HFFc6 (cell line): ENCODE data around the gene BARX2. TPM values are rescaled to one million over a fixed set of nuclear protein-coding genes. Genes with fewer than 3 reads are reported as not detected.
"Not testable (repeated sequence)": the region's sequence is repeated elsewhere in the genome, so short reads cannot be mapped to it uniquely, and the experiment has no call there.

Experiments
- DNase-seq: peaks from one replicate; pipeline ENCODE4 v3.0.0-alpha.2; 2018
- H3K27ac Mint-ChIP-seq: 2 replicates; pipeline ENCODE4 v1.8.0; 2020; ENCODE audit warnings: mild to moderate bottlenecking, mixed read lengths
- H3K27me3 Mint-ChIP-seq: 2 replicates; pipeline ENCODE4 v1.8.0; 2021; ENCODE audit warnings: mild to moderate bottlenecking, moderate library complexity, mixed read lengths; ENCODE audit not compliant: insufficient read depth
- H3K36me3 Mint-ChIP-seq: 2 replicates; pipeline ENCODE4 v1.8.0; 2021; ENCODE audit warnings: low read depth, mixed read lengths
- H3K4me1 Mint-ChIP-seq: 2 replicates; pipeline ENCODE4 v1.8.0; 2020; ENCODE audit warnings: low read depth, mixed read lengths
- H3K4me3 Mint-ChIP-seq: 2 replicates; pipeline ENCODE4 v1.8.0; 2020; ENCODE audit warnings: mild to moderate bottlenecking, moderate library complexity, mixed read lengths
- H3K9me3 Mint-ChIP-seq: 2 replicates; pipeline ENCODE4 v1.8.0; 2020; ENCODE audit warnings: mild to moderate bottlenecking, mixed read lengths
- CTCF ChIP-seq: fragments of 200-600 bp; sonication (generic); IDR thresholded peaks from 2 replicates; pipeline ENCODE4 v1.5.0; 2021; ENCODE audit warnings: antibody characterized with exemption, mild to moderate bottlenecking
- long read RNA-seq: library from polyadenylated mRNA; unstranded; transcript quantifications from one replicate; pipeline ENCODE4 v2.0.0, GENCODE V29; 2019
- total RNA-seq, 6 experiments: library from RNA; stranded (reverse); fragmentation: NEBNext Ultra II Directional; extraction: Animal tissue kit (Norgen Biotek cat#: 25700); gene quantifications; 2 replicates in 1 of 6; 3 replicates in 5 of 6; pipeline ENCODE4 v1.2.3, GENCODE V29; 2021

Gene BARX2, protein sequence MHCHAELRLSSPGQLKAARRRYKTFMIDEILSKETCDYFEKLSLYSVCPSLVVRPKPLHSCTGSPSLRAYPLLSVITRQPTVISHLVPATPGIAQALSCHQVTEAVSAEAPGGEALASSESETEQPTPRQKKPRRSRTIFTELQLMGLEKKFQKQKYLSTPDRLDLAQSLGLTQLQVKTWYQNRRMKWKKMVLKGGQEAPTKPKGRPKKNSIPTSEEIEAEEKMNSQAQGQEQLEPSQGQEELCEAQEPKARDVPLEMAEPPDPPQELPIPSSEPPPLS
- total RNA-seq, result not detected
- long read RNA-seq, result 0 reads

DNA sequence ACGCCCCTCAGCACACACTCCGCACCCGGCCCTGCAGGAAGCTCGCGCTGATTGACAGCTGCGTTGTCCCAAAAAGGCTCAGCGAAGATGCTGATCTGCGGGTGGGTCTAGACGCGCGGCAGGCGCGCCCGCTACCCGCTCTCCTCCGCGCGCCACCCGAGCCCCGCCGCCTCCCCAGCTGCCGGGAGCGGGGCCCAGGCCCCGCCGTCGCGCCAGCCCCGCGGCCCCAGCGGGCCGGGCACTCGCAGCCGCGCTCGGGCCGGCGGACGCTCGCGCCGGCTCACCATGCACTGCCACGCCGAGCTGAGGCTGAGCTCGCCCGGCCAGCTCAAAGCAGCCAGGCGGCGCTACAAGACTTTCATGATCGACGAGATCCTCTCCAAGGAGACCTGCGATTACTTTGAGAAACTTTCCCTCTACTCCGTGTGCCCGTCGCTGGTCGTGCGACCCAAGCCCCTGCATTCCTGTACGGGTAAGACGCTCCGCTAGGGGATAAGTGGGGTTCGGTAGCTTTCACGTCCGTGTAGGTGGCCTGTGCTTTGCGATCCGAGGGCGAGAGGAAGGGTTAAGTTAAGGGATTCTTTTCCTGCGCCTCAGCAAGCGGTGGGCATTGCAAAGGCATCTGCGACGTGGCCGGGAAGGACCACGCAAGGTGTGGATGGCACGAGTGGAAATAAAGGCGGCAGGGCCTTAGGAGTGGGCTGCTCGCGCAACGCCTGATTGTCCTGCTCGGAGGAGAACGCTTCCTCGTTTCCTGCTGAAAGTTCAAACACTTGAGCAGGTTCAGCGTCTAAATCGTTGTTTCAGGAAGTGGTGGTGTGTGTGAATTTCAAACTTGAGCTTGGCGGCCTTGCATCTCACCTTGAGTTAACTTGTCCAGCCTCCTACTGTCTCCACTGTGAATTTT is at the start of gene BARX2:
BARX2 (plus strand) TSS at position 98 of the 907 bp plus-strand sequence; CDS start at position 286, 188 bp downstream.
- H3K27ac Mint-ChIP-seq, result no peak within 1 kb of the TSS

GRCh38 chr11:129326921-129327320 is 48.7 kb upstream of the BARX2 start:
- no peak for DNase-seq
- H3K36me3 Mint-ChIP-seq, result no peaks in the 10 kb centered on the region
- no peak overlapping the region for H3K27ac Mint-ChIP-seq
- H3K4me1 Mint-ChIP-seq, result peaks cover 19% of the 10 kb centered on the region
- TF ChIP-seq CTCF, result no peak
- no peak overlapping the region for H3K4me3 Mint-ChIP-seq
- peaks cover 4% of the 10 kb centered on the region; the same call in 1 of the 2 replicates for H3K27me3 Mint-ChIP-seq
- no peaks in the 10 kb centered on the region for H3K9me3 Mint-ChIP-seq

More for the DNA sequence above, at the start of gene BARX2:
- H3K4me1 Mint-ChIP-seq, result peaks cover 14% of the 10 kb centered on the region
- H3K9me3 Mint-ChIP-seq, result no peaks in the 10 kb centered on the region
- peak within 1 kb of the TSS; percentile 33; the same call in 1 of the 2 replicates for H3K4me3 Mint-ChIP-seq
- H3K27me3 Mint-ChIP-seq, result peaks cover 71% of the 10 kb centered on the region
- peak; percentile 41 for DNase-seq
- no peaks in the 10 kb centered on the region; the same call in 1 of the 2 replicates for H3K36me3 Mint-ChIP-seq
- TF ChIP-seq CTCF, result peak; percentile 66

DNA sequence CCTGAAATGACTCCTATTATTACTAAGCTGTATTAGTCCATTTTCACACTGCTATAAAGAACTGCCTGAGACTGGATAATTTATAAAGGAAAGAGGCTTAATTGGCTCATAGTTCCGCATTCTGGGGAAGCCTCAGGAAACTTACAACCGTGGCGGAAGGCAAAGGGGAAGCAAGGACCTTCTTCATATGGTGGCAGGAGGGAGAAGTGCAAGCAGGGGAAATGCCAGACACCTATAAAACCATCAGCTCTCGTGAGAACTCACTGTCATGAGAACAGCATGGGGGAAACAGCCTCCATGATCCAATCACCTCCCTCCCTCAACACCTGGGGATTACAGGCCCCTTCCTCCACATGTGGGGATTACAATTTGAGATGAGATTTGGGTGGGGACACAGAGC is 47.9 kb upstream of the BARX2 start:
- DNase-seq, H3K27ac Mint-ChIP-seq, H3K27me3 Mint-ChIP-seq, H3K36me3 Mint-ChIP-seq, H3K9me3 Mint-ChIP-seq, H3K4me3 Mint-ChIP-seq: not testable (repeated sequence)
- H3K4me1 Mint-ChIP-seq, result peaks cover 22% of the 10 kb centered on the region

DNA sequence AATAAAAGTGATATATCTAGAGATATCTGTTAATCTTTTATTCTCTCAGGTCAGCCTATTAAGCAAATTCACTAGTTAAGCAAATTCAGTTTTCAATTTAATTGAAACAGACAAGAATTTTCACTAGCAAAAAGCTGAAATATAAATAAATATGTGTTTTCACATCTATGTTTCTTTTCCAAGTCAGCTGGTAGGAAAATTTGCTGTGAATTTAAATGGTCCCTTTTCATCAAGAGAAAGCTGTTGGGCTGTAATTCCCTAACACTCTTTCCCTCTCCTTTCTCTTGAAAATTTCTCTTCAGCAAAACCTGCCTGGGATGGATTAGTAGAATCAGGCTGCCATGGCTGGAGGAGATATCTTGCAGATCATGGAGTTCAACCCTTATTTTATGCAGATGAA is 46.9 kb upstream of the BARX2 start:
- Mint-ChIP-seq H3K27ac (no peak overlapping the region), H3K4me1 (peaks cover 22% of the 10 kb centered on the region), H3K36me3 (no peaks in the 10 kb centered on the region), H3K27me3 (peaks cover 4% of the 10 kb centered on the region; the same call in 1 of the 2 replicates), H3K9me3 (no peaks in the 10 kb centered on the region), H3K4me3 (no peak overlapping the region)
- no peak for DNase-seq
- no peak for TF ChIP-seq CTCF

DNA sequence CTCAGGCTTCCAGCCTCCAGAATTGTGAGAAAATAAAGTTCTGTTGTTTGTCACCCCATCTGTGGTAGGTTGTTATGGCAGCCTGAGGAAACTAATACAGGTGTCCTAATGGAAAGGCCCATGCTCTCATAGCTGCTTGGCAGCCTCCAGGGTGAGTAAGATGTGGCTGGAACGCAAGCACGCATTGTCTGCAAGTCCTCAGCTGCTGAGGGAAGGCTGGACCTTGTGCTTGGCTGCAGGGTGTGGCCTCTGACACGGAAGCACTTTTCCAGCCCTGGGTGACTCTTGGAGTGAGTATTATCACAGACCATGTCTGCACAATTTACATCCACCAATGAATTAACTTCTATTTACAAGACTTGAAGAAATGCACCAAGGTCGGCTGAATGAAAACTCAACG is 44.4 kb upstream of the BARX2 start:
- Mint-ChIP-seq H3K4me3 (no peak overlapping the region), H3K4me1 (peaks cover 12% of the 10 kb centered on the region), H3K27me3 (peaks cover 1% of the 10 kb centered on the region; the same call in 1 of the 2 replicates), H3K27ac (no peak overlapping the region), H3K36me3 (no peaks in the 10 kb centered on the region), H3K9me3 (no peaks in the 10 kb centered on the region)
- no peak for DNase-seq
- no peak for TF ChIP-seq CTCF
